Subcutaneous adipose tissue (tissue), 4 donors: ENCODE data around the gene PEX5L. TPM values are rescaled to one million over a fixed set of nuclear protein-coding genes. Genes with fewer than 3 reads are reported as not detected.

Experiments used
- CTCF ChIP-seq: fragments of 450-650 bp; IDR thresholded peaks from one replicate; pipeline ENCODE4 v1.5.1; 2016; ENCODE audit warnings: low read depth, mild to moderate bottlenecking, control low read depth, antibody characterized with exemption, moderate library complexity
- total RNA-seq, 4 donors: library from RNA; depleted of rRNA; stranded (reverse); fragments of >200 nt; gene quantifications; one replicate each; pipeline ENCODE4 v1.1.0, GENCODE V29; 2016

PEX5L gene
- total RNA-seq, 4 donors from 2014 or later: under 0.01 to 0.34 TPM; not detected in 2

DNA sequence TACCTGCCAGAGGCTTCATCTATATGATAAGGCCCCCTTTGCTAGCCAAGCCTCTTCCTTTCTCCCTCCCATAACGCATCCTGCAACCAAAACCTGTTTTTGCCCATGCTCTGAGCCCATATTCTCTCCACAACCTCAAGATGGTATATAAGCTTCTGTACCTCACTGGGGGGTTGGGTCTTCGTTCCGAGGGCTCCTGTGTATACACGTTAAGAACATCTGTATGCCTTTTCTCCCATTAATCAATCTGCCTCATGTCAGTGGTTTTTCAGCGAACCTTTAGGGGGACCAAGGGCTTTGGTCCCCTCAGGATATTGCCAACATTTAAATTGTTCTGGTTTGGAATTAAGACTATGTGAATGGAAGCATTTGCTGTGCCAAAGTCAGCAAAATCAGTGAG lies 168.0 kb downstream of the PEX5L start:
- TF ChIP-seq CTCF: no peak

DNA sequence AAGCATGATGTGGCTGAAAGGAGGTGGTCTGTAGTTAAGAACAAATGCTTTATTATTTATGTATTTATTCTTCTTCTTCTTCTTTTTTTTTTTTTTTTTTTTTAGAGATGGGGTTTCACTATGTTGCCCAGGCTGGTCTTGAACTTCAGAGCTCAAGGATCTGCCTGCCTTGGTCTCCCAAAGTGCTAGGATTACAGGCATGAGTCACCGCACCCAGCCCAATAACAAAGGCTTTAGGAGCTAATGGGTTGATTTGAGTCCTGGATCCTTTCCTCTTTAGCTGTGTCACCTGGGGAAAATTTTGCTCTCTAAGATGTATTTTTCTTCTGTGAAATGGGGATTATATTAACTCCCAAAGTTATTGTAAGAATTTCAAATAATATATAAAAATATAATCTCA lies 168.8 kb downstream of the PEX5L start:
- TF ChIP-seq CTCF: no peak

DNA sequence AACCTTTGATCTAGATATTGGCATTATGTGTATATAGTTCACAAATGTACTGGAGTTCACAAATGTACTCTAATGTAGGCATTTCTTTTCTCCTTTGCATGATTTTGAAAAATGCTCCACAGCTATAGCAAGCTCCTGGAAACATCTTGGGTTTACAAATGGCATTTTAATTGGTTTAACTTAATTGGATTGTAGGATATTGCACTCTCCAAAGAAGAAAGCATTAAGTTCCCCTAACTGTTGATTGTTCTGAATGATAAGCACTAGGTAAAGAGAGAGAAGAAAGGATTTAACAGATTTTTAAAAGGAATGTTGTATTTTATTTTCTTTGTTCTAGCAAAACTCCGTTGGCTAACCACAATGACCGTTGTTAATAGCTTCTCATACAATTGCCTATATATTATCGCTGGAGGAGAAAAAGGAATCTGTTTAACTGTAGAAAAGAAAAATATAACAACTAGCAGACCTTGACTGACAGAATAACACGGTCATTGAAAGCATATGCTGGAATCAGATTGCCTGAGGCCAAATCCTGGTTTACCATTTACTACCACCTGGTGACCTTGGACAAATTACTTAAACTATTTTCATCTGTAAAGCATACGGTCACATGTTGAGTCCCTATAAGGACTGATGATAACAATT lies 170.8 kb downstream of the PEX5L start:
- no peak for TF ChIP-seq CTCF

GRCh38 chr3:179861953-179862352 lies 174.8 kb downstream of the PEX5L start:
- TF ChIP-seq CTCF: no peak

- no peak for TF ChIP-seq CTCF
These were observed 175.4 kb downstream of the PEX5L start for GRCh38 chr3:179861292-179861691.

DNA sequence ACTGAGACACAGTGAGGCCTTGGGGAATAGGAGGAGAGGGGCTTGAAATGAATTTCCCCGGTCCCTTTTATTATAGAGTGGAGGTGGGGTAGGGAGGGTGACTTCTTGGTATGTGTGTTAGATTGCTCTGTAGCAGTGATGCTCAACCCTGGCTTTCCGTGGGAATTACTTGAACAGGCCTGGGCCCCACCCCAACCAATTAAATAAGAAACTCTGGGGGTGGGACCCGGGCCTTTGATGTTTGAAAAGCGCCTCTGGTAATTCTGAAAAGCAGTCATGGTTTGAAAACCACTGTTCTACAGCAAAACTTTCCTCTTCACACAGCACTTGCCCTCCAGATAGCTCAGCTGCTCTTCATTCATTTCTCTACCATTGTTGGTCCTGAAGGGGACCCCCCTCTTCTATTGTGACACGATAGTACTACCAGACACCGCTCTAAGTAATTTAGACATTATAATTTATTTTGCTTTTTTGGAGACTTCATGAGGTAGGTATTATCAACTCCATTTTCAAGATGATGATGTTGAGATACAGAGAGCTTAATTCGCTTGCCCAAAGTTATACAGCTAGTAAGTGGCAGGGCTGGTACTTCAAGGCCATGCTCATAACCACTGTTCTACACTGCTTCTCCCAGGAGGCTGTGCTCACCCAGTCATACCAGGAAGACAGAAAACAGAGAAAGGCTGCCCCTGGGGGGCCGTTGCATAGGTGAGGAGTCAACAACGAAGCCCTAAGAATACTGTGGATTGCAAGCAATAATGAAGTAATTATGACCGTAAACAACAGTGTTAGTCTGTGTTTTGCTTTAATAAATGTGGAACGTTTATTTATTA lies 176.2 kb downstream of the PEX5L start:
- TF ChIP-seq CTCF: no peak

DNA sequence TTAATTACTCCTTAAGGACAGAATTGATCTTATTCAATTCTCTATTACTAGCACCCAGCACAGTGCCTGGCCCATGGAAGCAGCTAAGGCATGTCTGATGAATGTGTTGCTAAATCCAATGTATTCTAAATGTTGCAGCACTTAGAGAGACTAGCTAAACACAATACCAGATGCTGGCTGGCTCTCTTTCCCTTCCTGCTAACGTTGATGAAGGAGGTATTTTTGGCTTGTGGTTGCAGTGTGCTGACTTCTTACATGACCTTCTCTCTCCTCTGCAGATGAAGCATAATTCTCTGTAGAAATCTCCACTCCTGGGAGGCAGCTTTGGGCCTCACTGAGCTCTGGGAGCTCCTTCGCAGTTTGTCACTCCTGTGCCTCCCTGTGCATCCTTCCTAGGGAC lies 183.6 kb downstream of the PEX5L start:
- TF ChIP-seq CTCF: no peak
